HG02588 (cell line): ENCODE measurements around the gene CDH23.

Experiments
- ATAC-seq: cut with Tn5 transposase; IDR thresholded peaks from one replicate; pipeline ENCODE4 v1.9.1; 2021; ENCODE audit warnings: mild to moderate bottlenecking, moderate library complexity; ENCODE audit not compliant: unreplicated experiment

The CDH23 gene

GRCh38 chr10:71512312-71512711 lies 115.6 kb downstream of the CDH23 start:
- no peak for ATAC-seq

GRCh38 chr10:71512761-71513539 lies 116.2 kb downstream of the CDH23 start:
- no peak for ATAC-seq

- no peak for ATAC-seq
Measured at GRCh38 chr10:71513540-71513853, 116.8 kb downstream of the CDH23 start.

- ATAC-seq: no peak
Measured at GRCh38 chr10:71513936-71514335, 117.2 kb downstream of the CDH23 start.

- no peak for ATAC-seq
Measured at GRCh38 chr10:71515531-71516172, 118.9 kb downstream of the CDH23 start.

- no peak for ATAC-seq
Measured at GRCh38 chr10:71516890-71517289, 120.2 kb downstream of the CDH23 start.

GRCh38 chr10:71517298-71518169 lies 120.8 kb downstream of the CDH23 start:
- no peak for ATAC-seq

GRCh38 chr10:71520042-71520441 lies 123.3 kb downstream of the CDH23 start:
- ATAC-seq: no peak

- ATAC-seq: no peak
Measured at GRCh38 chr10:71521504-71522441, 125.1 kb downstream of the CDH23 start.

- ATAC-seq: no peak
Measured at GRCh38 chr10:71522442-71523144, 125.9 kb downstream of the CDH23 start.

- ATAC-seq: no peak
Measured at GRCh38 chr10:71523756-71524155, 127.0 kb downstream of the CDH23 start.

GRCh38 chr10:71525092-71525491 lies 128.4 kb downstream of the CDH23 start:
- ATAC-seq: no peak

GRCh38 chr10:71525721-71526120 lies 129.0 kb downstream of the CDH23 start:
- ATAC-seq: no peak

- no peak for ATAC-seq
Measured at GRCh38 chr10:71526653-71527052, 129.9 kb downstream of the CDH23 start.

- no peak for ATAC-seq
Measured at GRCh38 chr10:71527135-71527534, 130.4 kb downstream of the CDH23 start.

- ATAC-seq: no peak
Measured at GRCh38 chr10:71528371-71529206, 131.9 kb downstream of the CDH23 start.

- no peak for ATAC-seq
Measured at GRCh38 chr10:71529207-71529827, 132.6 kb downstream of the CDH23 start.

GRCh38 chr10:71530781-71531180 lies 134.1 kb downstream of the CDH23 start:
- no peak for ATAC-seq
